Activated CD4-positive, alpha-beta memory T cell treated with anti-CD3 and anti-CD28 coated beads, Interleukin-2, amount 10 ng/mL, durations not matched to agents 7 days and 5 days (primary cell): ENCODE results near the gene ADA. TPM values are rescaled to one million over a fixed set of nuclear protein-coding genes. Genes with fewer than 3 reads are reported as not detected.
"Not testable (repeated sequence)": the region's sequence is repeated elsewhere in the genome, so short reads cannot be mapped to it uniquely, and the experiment has no call there.

Experiments
- CTCF ChIA-PET: fragments of 350-600 bp; sonication (Branson Sonifier 250); formaldehyde crosslinking; loops from one replicate; lab custom pipeline; 2021; ENCODE audit warnings: antibody characterized with exemption, inconsistent platforms; lab: Charles Lee
- POLR2A ChIA-PET: fragments of 350-600 bp; sonication (Branson Sonifier 250); formaldehyde crosslinking; loops from one replicate; lab custom pipeline; 2021; ENCODE audit warnings: antibody characterized with exemption; lab: Charles Lee
- DNase-seq: peaks from one replicate; pipeline ENCODE4 v3.0.0-alpha.2; 2020
- H3K27ac Mint-ChIP-seq: one replicate; pipeline ENCODE4 v1.8.0; 2021; ENCODE audit warnings: mild to moderate bottlenecking, mixed read lengths
- H3K27me3 Mint-ChIP-seq: one replicate; pipeline ENCODE4 v1.8.0; 2021; ENCODE audit warnings: mixed read lengths
- H3K36me3 Mint-ChIP-seq: one replicate; pipeline ENCODE4 v1.8.0; 2021; ENCODE audit warnings: low read depth, mixed read lengths
- H3K4me1 Mint-ChIP-seq: one replicate; pipeline ENCODE4 v1.8.0; 2021; ENCODE audit warnings: mixed read lengths
- H3K4me3 Mint-ChIP-seq: one replicate; pipeline ENCODE4 v1.8.0; 2021; ENCODE audit warnings: mild to moderate bottlenecking, mixed read lengths
- H3K9me3 Mint-ChIP-seq: one replicate; pipeline ENCODE4 v1.8.0; 2021; ENCODE audit warnings: mixed read lengths
- total RNA-seq, 2 experiments: library from RNA; stranded (reverse); gene quantifications; one replicate each; pipeline ENCODE4 v1.2.3, GENCODE V29; 2021

ADA gene
- total RNA-seq, 2 experiments from 2014 or later: 79.0 to 79.7 TPM

- CTCF ChIA-PET: interaction anchor here (1.1 kb wide), 1 partner anchor 13 kb away, joined by 3 read pairs; no protein-coding TSS in a partner anchor
- no peak for DNase-seq
- no peaks in the 10 kb centered on the region for H3K9me3 Mint-ChIP-seq
- peaks cover 2% of the 10 kb centered on the region for H3K4me1 Mint-ChIP-seq
- H3K27me3 Mint-ChIP-seq: no peaks in the 10 kb centered on the region
- H3K27ac Mint-ChIP-seq: no peak overlapping the region
- no peak overlapping the region for H3K4me3 Mint-ChIP-seq
- H3K36me3 Mint-ChIP-seq: no peaks in the 10 kb centered on the region
- POLR2A ChIA-PET: no interaction called here
Observed at GRCh38 chr20:44589537-44589936, 62.0 kb downstream of the ADA start.

- H3K27me3 Mint-ChIP-seq, CTCF ChIA-PET, H3K4me3 Mint-ChIP-seq, H3K36me3 Mint-ChIP-seq, H3K9me3 Mint-ChIP-seq, H3K4me1 Mint-ChIP-seq, DNase-seq, POLR2A ChIA-PET, H3K27ac Mint-ChIP-seq: not testable (repeated sequence)
Observed at GRCh38 chr20:44588321-44588720, 63.2 kb downstream of the ADA start.

GRCh38 chr20:44587035-44587980 lies 64.2 kb downstream of the ADA start:
- DNase-seq: no peak
- H3K4me3 Mint-ChIP-seq: no peak overlapping the region
- H3K4me1 Mint-ChIP-seq: peaks cover 2% of the 10 kb centered on the region
- H3K36me3 Mint-ChIP-seq: no peaks in the 10 kb centered on the region
- no peaks in the 10 kb centered on the region for H3K27me3 Mint-ChIP-seq
- H3K27ac Mint-ChIP-seq: no peak overlapping the region
- CTCF ChIA-PET: interaction anchor here (1.2 kb wide), 1 partner anchor 98 kb away, joined by 3 read pairs; no protein-coding TSS in a partner anchor
- POLR2A ChIA-PET: no interaction called here
- H3K9me3 Mint-ChIP-seq: no peaks in the 10 kb centered on the region

GRCh38 chr20:44586289-44586911 lies 65.1 kb downstream of the ADA start:
- no peaks in the 10 kb centered on the region for H3K9me3 Mint-ChIP-seq
- H3K27ac Mint-ChIP-seq: no peak overlapping the region
- POLR2A ChIA-PET: no interaction called here
- no peaks in the 10 kb centered on the region for H3K36me3 Mint-ChIP-seq
- no peak overlapping the region for H3K4me3 Mint-ChIP-seq
- H3K4me1 Mint-ChIP-seq: peaks cover 10% of the 10 kb centered on the region
- CTCF ChIA-PET: interaction anchor here (1.2 kb wide), 1 partner anchor 99 kb away, joined by 3 read pairs; no protein-coding TSS in a partner anchor
- no peak for DNase-seq
- H3K27me3 Mint-ChIP-seq: no peaks in the 10 kb centered on the region

GRCh38 chr20:44585057-44585963 lies 66.2 kb downstream of the ADA start:
- ChIA-PET POLR2A (no interaction called here), CTCF (no interaction called here)
- no peak for DNase-seq
- no peaks in the 10 kb centered on the region for H3K9me3 Mint-ChIP-seq
- H3K36me3 Mint-ChIP-seq: no peaks in the 10 kb centered on the region
- no peaks in the 10 kb centered on the region for H3K27me3 Mint-ChIP-seq
- no peak overlapping the region for H3K4me3 Mint-ChIP-seq
- peaks cover 19% of the 10 kb centered on the region for H3K4me1 Mint-ChIP-seq
- H3K27ac Mint-ChIP-seq: no peak overlapping the region

GRCh38 chr20:44584162-44584561 lies 67.3 kb downstream of the ADA start:
- Mint-ChIP-seq H3K36me3 (no peaks in the 10 kb centered on the region), H3K4me1 (peaks cover 19% of the 10 kb centered on the region), H3K27ac (no peak overlapping the region), H3K4me3 (no peak overlapping the region), H3K27me3 (no peaks in the 10 kb centered on the region), H3K9me3 (no peaks in the 10 kb centered on the region)
- POLR2A ChIA-PET: no interaction called here
- CTCF ChIA-PET: no interaction called here
- DNase-seq: no peak

GRCh38 chr20:44583157-44583556 lies 68.3 kb downstream of the ADA start:
- ChIA-PET POLR2A (no interaction called here), CTCF (no interaction called here)
- Mint-ChIP-seq H3K27me3 (no peaks in the 10 kb centered on the region), H3K36me3 (no peaks in the 10 kb centered on the region), H3K4me3 (no peak overlapping the region), H3K4me1 (peaks cover 21% of the 10 kb centered on the region), H3K27ac (no peak overlapping the region), H3K9me3 (no peaks in the 10 kb centered on the region)
- no peak for DNase-seq

- no peak for DNase-seq
- Mint-ChIP-seq H3K27me3 (no peaks in the 10 kb centered on the region), H3K4me3 (no peak within 1 kb of the TSS), H3K4me1 (peaks cover 22% of the 10 kb centered on the region), H3K27ac (no peak within 1 kb of the TSS), H3K9me3 (no peaks in the 10 kb centered on the region), H3K36me3 (no peaks in the 10 kb centered on the region)
- POLR2A ChIA-PET: no interaction called here
- CTCF ChIA-PET: no interaction called here
Observed at GRCh38 chr20:44582311-44583025, 69.0 kb downstream of the ADA start, which contains the start of gene PKIG. PKIG (plus strand) TSS chr20:44582579; CDS start chr20:44614557, 31,978 bp downstream.

- Mint-ChIP-seq H3K4me3 (no peak overlapping the region), H3K36me3 (no peaks in the 10 kb centered on the region), H3K9me3 (no peaks in the 10 kb centered on the region), H3K27me3 (no peaks in the 10 kb centered on the region), H3K27ac (no peak overlapping the region), H3K4me1 (peaks cover 30% of the 10 kb centered on the region)
- CTCF ChIA-PET: no interaction called here
- POLR2A ChIA-PET: interaction anchor here (1.6 kb wide), 1 partner anchor 18 kb away, joined by 3 read pairs; no protein-coding TSS in a partner anchor
- no peak for DNase-seq
Observed at GRCh38 chr20:44581515-44581914, 70.0 kb downstream of the ADA start.

GRCh38 chr20:44580581-44581268 lies 70.8 kb downstream of the ADA start:
- ChIA-PET POLR2A (interaction anchor here (1.6 kb wide), 1 partner anchor 18 kb away, joined by 3 read pairs; no protein-coding TSS in a partner anchor), CTCF (no interaction called here)
- Mint-ChIP-seq H3K4me1 (peaks cover 35% of the 10 kb centered on the region), H3K27ac (no peak overlapping the region), H3K36me3 (no peaks in the 10 kb centered on the region), H3K4me3 (no peak overlapping the region), H3K9me3 (no peaks in the 10 kb centered on the region), H3K27me3 (no peaks in the 10 kb centered on the region)
- no peak for DNase-seq

GRCh38 chr20:44579313-44580081 lies 72.0 kb downstream of the ADA start:
- H3K27me3 Mint-ChIP-seq: no peaks in the 10 kb centered on the region
- H3K36me3 Mint-ChIP-seq: no peaks in the 10 kb centered on the region
- H3K4me1 Mint-ChIP-seq: peaks cover 34% of the 10 kb centered on the region
- H3K27ac Mint-ChIP-seq: no peak overlapping the region
- no peak for DNase-seq
- CTCF ChIA-PET: no interaction called here
- no peak overlapping the region for H3K4me3 Mint-ChIP-seq
- H3K9me3 Mint-ChIP-seq: no peaks in the 10 kb centered on the region
- POLR2A ChIA-PET: interaction anchor here (0.6 to 1.6 kb wide), 2 partner anchors 20 to 39 kb away, joined by 3 read pairs; no protein-coding TSS in a partner anchor
